Esophagus (tissue), 2 donors: ENCODE results near the gene NEDD1. TPM values are rescaled to one million over a fixed set of nuclear protein-coding genes. Genes with fewer than 3 reads are reported as not detected.

ENCODE experiments used
- H3K27ac ChIP-seq, 2 donors: one replicate each; pipeline ENCODE4 v1.5.1; 2013; ENCODE audit warnings: low read depth in 2 of 2, mild to moderate bottlenecking in 2 of 2, inconsistent platforms in 1 of 2, low read length in 1 of 2, moderate library complexity in 1 of 2
- H3K27me3 ChIP-seq, 2 donors: one replicate each; pipeline ENCODE4 v1.6.1; 2013; ENCODE audit warnings: low read length in 2 of 2, control low read depth in 1 of 2, mild to moderate bottlenecking in 1 of 2; ENCODE audit not compliant: insufficient read depth in 2 of 2, control insufficient read depth in 1 of 2
- H3K36me3 ChIP-seq, 2 donors: one replicate each; pipeline ENCODE4 v1.6.1; 2013; ENCODE audit warnings: low read length in 1 of 2; ENCODE audit not compliant: control insufficient read depth in 2 of 2, insufficient read depth in 2 of 2
- H3K4me1 ChIP-seq, 2 donors: one replicate each; pipeline ENCODE4 v1.6.1; 2013; ENCODE audit warnings: low read length in 1 of 2; ENCODE audit not compliant: control insufficient read depth in 2 of 2, insufficient read depth in 2 of 2
- H3K4me3 ChIP-seq, 2 donors: one replicate each; pipeline ENCODE4 v1.5.1; 2013; ENCODE audit warnings: low read length in 2 of 2, mild to moderate bottlenecking in 2 of 2, low read depth in 1 of 2, moderate library complexity in 1 of 2
- H3K9me3 ChIP-seq, 2 donors: one replicate each; pipeline ENCODE4 v1.6.1; 2013; ENCODE audit warnings: mild to moderate bottlenecking in 2 of 2, low read depth in 1 of 2, low read length in 1 of 2, moderate library complexity in 1 of 2; ENCODE audit not compliant: control insufficient read depth in 2 of 2, insufficient read depth in 1 of 2
- WGBS, 2 donors: extraction: QIAGEN DNeasy Blood & Tissue Kit; methylation state at CpG; one replicate each; pipeline ENCODE4 v1.1.7; 2013; 5-methylcytosine and 5-hydroxymethylcytosine counted together
- polyA plus RNA-seq, 2 donors: library from polyadenylated mRNA; stranded (reverse); fragments of 200-250 nt; gene quantifications; one replicate each; pipeline ENCODE4 v1.2.3, GENCODE V29; 2013
- donor health status: healthy with polysubstance abuse.
- donor health status: Bipolar disorder and iron deficiency.

Gene NEDD1
- polyA plus RNA-seq, 2 donors, result 3.2 to 5.8 TPM

- Histone ChIP-seq H3K9me3 (no peaks in the 10 kb centered on the region), H3K4me3 (no peak overlapping the region), H3K36me3 (no peaks in the 10 kb centered on the region), H3K27ac (no peak overlapping the region), H3K27me3 (no peaks in the 10 kb centered on the region), H3K4me1 (no peaks in the 10 kb centered on the region)
- 87 to 89% methylated on average over 3 of the region's 3 CpGs for WGBS, 2 donors
These were observed 30.1 kb upstream of the NEDD1 start for GRCh38 chr12:96876966-96877365.

- Histone ChIP-seq H3K36me3 (no peaks in the 10 kb centered on the region), H3K27ac (no peak overlapping the region), H3K4me3 (no peak overlapping the region), H3K4me1 (no peaks in the 10 kb centered on the region), H3K9me3 (no peaks in the 10 kb centered on the region), H3K27me3 (no peaks in the 10 kb centered on the region)
- WGBS, 2 donors, result 77 to 80% methylated on average over 1 of the region's 1 CpG
These were observed 28.4 kb upstream of the NEDD1 start for GRCh38 chr12:96878704-96879103.

GRCh38 chr12:96879301-96879700, 27.8 kb upstream of the NEDD1 start:
- Histone ChIP-seq H3K27ac (no peak overlapping the region), H3K27me3 (no peaks in the 10 kb centered on the region), H3K9me3 (no peaks in the 10 kb centered on the region), H3K4me3 (no peak overlapping the region), H3K36me3 (no peaks in the 10 kb centered on the region), H3K4me1 (no peaks in the 10 kb centered on the region)
- 78 to 91% methylated on average over 4 of the region's 4 CpGs for WGBS, 2 donors

- no peak overlapping the region for H3K27ac ChIP-seq
- no peaks in the 10 kb centered on the region for H3K4me1 ChIP-seq
- no peaks in the 10 kb centered on the region for H3K36me3 ChIP-seq
- WGBS, 2 donors, result 74 to 78% methylated on average over 3 of the region's 3 CpGs
- H3K4me3 ChIP-seq, result no peak overlapping the region
- H3K27me3 ChIP-seq, result no peaks in the 10 kb centered on the region
- H3K9me3 ChIP-seq, result no peaks in the 10 kb centered on the region
These were observed 26.8 kb upstream of the NEDD1 start for GRCh38 chr12:96880220-96880619.

GRCh38 chr12:96881608-96882007, 25.4 kb upstream of the NEDD1 start:
- Histone ChIP-seq H3K9me3 (no peaks in the 10 kb centered on the region), H3K27me3 (no peaks in the 10 kb centered on the region), H3K36me3 (no peaks in the 10 kb centered on the region), H3K27ac (no peak overlapping the region), H3K4me3 (no peak overlapping the region), H3K4me1 (no peaks in the 10 kb centered on the region)

GRCh38 chr12:96882862-96883261, 24.2 kb upstream of the NEDD1 start:
- Histone ChIP-seq H3K27me3 (no peaks in the 10 kb centered on the region), H3K4me1 (no peaks in the 10 kb centered on the region), H3K27ac (no peak overlapping the region), H3K4me3 (no peak overlapping the region), H3K36me3 (no peaks in the 10 kb centered on the region), H3K9me3 (no peaks in the 10 kb centered on the region)
- 41 to 44% methylated on average over 2 of the region's 2 CpGs for WGBS, 2 donors

GRCh38 chr12:96883571-96883970, 23.5 kb upstream of the NEDD1 start:
- Histone ChIP-seq H3K9me3 (no peaks in the 10 kb centered on the region), H3K36me3 (no peaks in the 10 kb centered on the region), H3K27me3 (no peaks in the 10 kb centered on the region), H3K27ac (no peak overlapping the region), H3K4me1 (no peaks in the 10 kb centered on the region), H3K4me3 (no peak overlapping the region)
- 92 to 95% methylated on average over 4 of the region's 4 CpGs for WGBS, 2 donors

GRCh38 chr12:96886998-96887677, 19.9 kb upstream of the NEDD1 start:
- 67 to 74% methylated on average over 4 of the region's 4 CpGs for WGBS, 2 donors
- Histone ChIP-seq H3K36me3 (no peaks in the 10 kb centered on the region), H3K4me3 (no peak overlapping the region), H3K27me3 (no peaks in the 10 kb centered on the region), H3K27ac (no peak overlapping the region), H3K4me1 (no peaks in the 10 kb centered on the region), H3K9me3 (no peaks in the 10 kb centered on the region)

GRCh38 chr12:96889273-96889933, 17.7 kb upstream of the NEDD1 start:
- no peaks in the 10 kb centered on the region for H3K4me1 ChIP-seq
- H3K27ac ChIP-seq, result no peak overlapping the region
- H3K27me3 ChIP-seq, result no peaks in the 10 kb centered on the region
- H3K36me3 ChIP-seq, result no peaks in the 10 kb centered on the region
- H3K9me3 ChIP-seq, result no peaks in the 10 kb centered on the region
- 29% methylated on average over 5 of the region's 5 CpGs for WGBS, 2 donors
- no peak overlapping the region for H3K4me3 ChIP-seq

GRCh38 chr12:96890331-96890730, 16.7 kb upstream of the NEDD1 start:
- no peak overlapping the region for H3K27ac ChIP-seq
- H3K9me3 ChIP-seq, result no peaks in the 10 kb centered on the region
- 88 to 89% methylated on average over 2 of the region's 2 CpGs for WGBS, 2 donors
- H3K36me3 ChIP-seq, result no peaks in the 10 kb centered on the region
- no peaks in the 10 kb centered on the region for H3K27me3 ChIP-seq
- no peak overlapping the region for H3K4me3 ChIP-seq
- no peaks in the 10 kb centered on the region for H3K4me1 ChIP-seq
